ENCODE results near the gene ROR1.

Gene ROR1

DNA sequence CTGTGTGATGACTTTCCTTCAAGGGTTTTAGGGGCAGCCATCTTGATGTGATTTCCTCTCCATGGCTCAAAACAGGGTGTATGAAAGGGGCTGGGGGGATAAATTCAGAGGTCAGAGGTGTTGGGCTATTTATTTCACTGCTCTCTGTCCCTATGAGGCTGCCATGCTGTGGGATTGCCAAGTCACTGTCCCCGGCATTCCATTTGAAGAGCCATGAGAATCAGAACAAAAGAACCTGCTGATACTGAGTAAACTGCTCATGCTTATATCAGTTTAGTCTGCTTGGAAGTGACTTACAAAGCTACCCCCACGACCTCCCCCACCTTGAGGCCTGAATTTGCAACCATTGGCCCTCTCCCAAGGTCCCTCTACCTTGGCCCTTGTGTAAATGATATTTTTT lies 357.3 kb downstream of the ROR1 start:
- no peaks in the 10 kb centered on the region for H4K20me1 ChIP-seq (ENCODE audit: insufficient read depth, low read length)
- no peak for DNase-seq
- H3K27ac ChIP-seq (ENCODE audit: low read length): no peak overlapping the region

DNA sequence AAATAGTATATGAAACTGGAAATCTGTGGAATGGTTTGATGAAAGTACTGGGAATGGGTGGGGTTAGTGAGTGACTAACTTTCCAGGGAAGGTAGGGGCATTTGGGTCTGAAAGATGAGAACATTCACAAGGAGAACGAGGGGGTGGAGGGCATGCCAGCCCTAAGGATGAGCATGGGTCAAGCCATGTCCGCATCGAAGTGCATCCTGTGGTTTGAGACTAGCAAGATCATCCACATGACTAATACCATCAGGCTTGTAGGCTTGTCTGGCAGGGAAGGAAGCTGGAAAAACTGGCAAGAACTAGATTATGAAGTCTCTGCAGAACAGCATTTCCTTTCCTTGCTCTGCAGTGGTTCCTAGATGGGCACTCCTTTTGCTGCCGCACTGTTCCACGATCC lies 359.2 kb downstream of the ROR1 start:
- peaks cover 3% of the 10 kb centered on the region for H3K27me3 ChIP-seq (ENCODE audit: insufficient read depth, low read length, poor library complexity)
- no peak overlapping the region for H3K9ac ChIP-seq (ENCODE audit: low read depth, low read length)
- no peak overlapping the region for H3K4me2 ChIP-seq (ENCODE audit: insufficient read depth, low read length)
- no peak overlapping the region for H3K27ac ChIP-seq (ENCODE audit: low read length)
- no peaks in the 10 kb centered on the region for H3K36me3 ChIP-seq (ENCODE audit: insufficient read depth, low read length)
- H2AFZ ChIP-seq (ENCODE audit: low read depth, low read length): no peak overlapping the region
- no peaks in the 10 kb centered on the region for H3K79me2 ChIP-seq (ENCODE audit: insufficient read depth, low read length)
- DNase-seq: no peak
- ATAC-seq (ENCODE audit: insufficient read depth, low read depth): no peak
- TF ChIP-seq, protein P1, sequence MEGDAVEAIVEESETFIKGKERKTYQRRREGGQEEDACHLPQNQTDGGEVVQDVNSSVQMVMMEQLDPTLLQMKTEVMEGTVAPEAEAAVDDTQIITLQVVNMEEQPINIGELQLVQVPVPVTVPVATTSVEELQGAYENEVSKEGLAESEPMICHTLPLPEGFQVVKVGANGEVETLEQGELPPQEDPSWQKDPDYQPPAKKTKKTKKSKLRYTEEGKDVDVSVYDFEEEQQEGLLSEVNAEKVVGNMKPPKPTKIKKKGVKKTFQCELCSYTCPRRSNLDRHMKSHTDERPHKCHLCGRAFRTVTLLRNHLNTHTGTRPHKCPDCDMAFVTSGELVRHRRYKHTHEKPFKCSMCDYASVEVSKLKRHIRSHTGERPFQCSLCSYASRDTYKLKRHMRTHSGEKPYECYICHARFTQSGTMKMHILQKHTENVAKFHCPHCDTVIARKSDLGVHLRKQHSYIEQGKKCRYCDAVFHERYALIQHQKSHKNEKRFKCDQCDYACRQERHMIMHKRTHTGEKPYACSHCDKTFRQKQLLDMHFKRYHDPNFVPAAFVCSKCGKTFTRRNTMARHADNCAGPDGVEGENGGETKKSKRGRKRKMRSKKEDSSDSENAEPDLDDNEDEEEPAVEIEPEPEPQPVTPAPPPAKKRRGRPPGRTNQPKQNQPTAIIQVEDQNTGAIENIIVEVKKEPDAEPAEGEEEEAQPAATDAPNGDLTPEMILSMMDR (IDR thresholded peaks at IDR 0.05; ENCODE audit: borderline replicate concordance, extremely low read depth, low read length, poor library complexity, severe bottlenecking): no peak
- no peak for TF ChIP-seq EZH2 (IDR thresholded peaks at IDR 0.05; ENCODE audit: borderline replicate concordance, low read depth, low read length, severe bottlenecking)
- no peak overlapping the region for H3K4me3 ChIP-seq (ENCODE audit: low read depth in 1 of 2, low read length in 2 of 2)
- no peaks in the 10 kb centered on the region for H3K4me1 ChIP-seq (ENCODE audit: insufficient read depth, low read length)
- no peaks in the 10 kb centered on the region for H4K20me1 ChIP-seq (ENCODE audit: insufficient read depth, low read length)
- H3K9me3 ChIP-seq (ENCODE audit: insufficient read depth, low read length, severe bottlenecking): no peaks in the 10 kb centered on the region

More for the DNA sequence above, 357.3 kb downstream of the ROR1 start:
- H3K27me3 ChIP-seq (ENCODE audit: insufficient read depth, low read length, poor library complexity): peaks cover 6% of the 10 kb centered on the region
- no peak overlapping the region for H3K4me3 ChIP-seq (ENCODE audit: low read depth in 1 of 2, low read length in 2 of 2)
- H3K4me2 ChIP-seq (ENCODE audit: insufficient read depth, low read length): no peak overlapping the region
- no peak for ATAC-seq (ENCODE audit: insufficient read depth, low read depth)
- no peaks in the 10 kb centered on the region for H3K36me3 ChIP-seq (ENCODE audit: insufficient read depth, low read length)
- no peak overlapping the region for H3K9ac ChIP-seq (ENCODE audit: low read depth, low read length)
- no peak overlapping the region for H2AFZ ChIP-seq (ENCODE audit: low read depth, low read length)
- no peaks in the 10 kb centered on the region for H3K4me1 ChIP-seq (ENCODE audit: insufficient read depth, low read length)
- H3K79me2 ChIP-seq (ENCODE audit: insufficient read depth, low read length): no peaks in the 10 kb centered on the region
- TF ChIP-seq, protein P1 (IDR thresholded peaks at IDR 0.05; ENCODE audit: borderline replicate concordance, extremely low read depth, low read length, poor library complexity, severe bottlenecking): no peak
- no peak for TF ChIP-seq EZH2 (IDR thresholded peaks at IDR 0.05; ENCODE audit: borderline replicate concordance, low read depth, low read length, severe bottlenecking)
- no peaks in the 10 kb centered on the region for H3K9me3 ChIP-seq (ENCODE audit: insufficient read depth, low read length, severe bottlenecking)

DNA sequence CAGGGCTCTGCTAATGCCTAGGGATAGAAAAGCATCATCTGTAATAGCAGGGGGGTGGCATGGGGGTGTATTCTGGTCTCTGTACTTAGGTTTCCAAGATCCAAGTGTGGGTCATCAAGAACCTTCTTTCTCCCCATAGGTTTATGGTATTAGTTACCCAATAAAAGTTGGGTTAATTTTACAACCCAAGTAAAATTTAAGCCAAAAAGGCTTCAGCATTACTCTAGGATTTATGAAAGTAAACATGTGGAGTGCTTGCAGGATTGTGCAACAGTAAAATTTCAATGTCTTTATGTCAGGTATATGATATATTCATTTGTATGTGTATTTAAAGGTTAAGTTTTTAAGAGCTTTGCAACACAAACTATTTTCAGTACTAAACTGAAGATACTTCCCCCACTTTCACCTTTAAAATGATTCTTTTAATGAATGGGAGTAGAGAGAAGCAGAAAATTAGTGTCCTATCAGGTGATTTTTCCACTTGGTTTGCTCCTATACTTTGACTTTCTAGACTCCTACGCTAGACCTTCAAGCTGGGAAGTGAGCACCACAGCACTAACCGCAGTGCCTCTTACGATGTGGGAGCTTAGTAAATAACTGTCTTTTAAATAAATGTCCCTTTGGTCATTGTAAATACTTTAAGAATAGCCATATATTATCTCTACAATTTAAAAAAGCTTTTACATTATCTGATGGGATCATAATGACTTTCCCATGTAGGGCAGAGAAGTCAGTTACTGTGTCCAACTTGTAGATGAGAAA lies 361.8 kb downstream of the ROR1 start:
- H3K27me3 ChIP-seq (ENCODE audit: insufficient read depth, low read length, poor library complexity): no peaks in the 10 kb centered on the region
- H3K27ac ChIP-seq (ENCODE audit: low read length): no peak overlapping the region
- no peak overlapping the region for H2AFZ ChIP-seq (ENCODE audit: low read depth, low read length)
- no peaks in the 10 kb centered on the region for H3K79me2 ChIP-seq (ENCODE audit: insufficient read depth, low read length)
- ATAC-seq (ENCODE audit: insufficient read depth, low read depth) (no peak), DNase-seq (no peak)
- H3K4me3 ChIP-seq (ENCODE audit: low read depth in 1 of 2, low read length in 2 of 2): no peak overlapping the region
- H3K4me2 ChIP-seq (ENCODE audit: insufficient read depth, low read length): no peak overlapping the region
- no peak overlapping the region for H3K9ac ChIP-seq (ENCODE audit: low read depth, low read length)
- no peaks in the 10 kb centered on the region for H3K9me3 ChIP-seq (ENCODE audit: insufficient read depth, low read length, severe bottlenecking)
- no peaks in the 10 kb centered on the region for H3K4me1 ChIP-seq (ENCODE audit: insufficient read depth, low read length)
- H4K20me1 ChIP-seq (ENCODE audit: insufficient read depth, low read length): no peaks in the 10 kb centered on the region
- H3K36me3 ChIP-seq (ENCODE audit: insufficient read depth, low read length): no peaks in the 10 kb centered on the region
- no peak for TF ChIP-seq EZH2 (IDR thresholded peaks at IDR 0.05; ENCODE audit: borderline replicate concordance, low read depth, low read length, severe bottlenecking)
- TF ChIP-seq, protein P1 (IDR thresholded peaks at IDR 0.05; ENCODE audit: borderline replicate concordance, extremely low read depth, low read length, poor library complexity, severe bottlenecking): no peak
